ENCODE data around the gene GRM2.
"Not testable (repeated sequence)": the region's sequence is repeated elsewhere in the genome, so short reads cannot be mapped to it uniquely, and the experiment has no call there.

GRM2 gene

DNA sequence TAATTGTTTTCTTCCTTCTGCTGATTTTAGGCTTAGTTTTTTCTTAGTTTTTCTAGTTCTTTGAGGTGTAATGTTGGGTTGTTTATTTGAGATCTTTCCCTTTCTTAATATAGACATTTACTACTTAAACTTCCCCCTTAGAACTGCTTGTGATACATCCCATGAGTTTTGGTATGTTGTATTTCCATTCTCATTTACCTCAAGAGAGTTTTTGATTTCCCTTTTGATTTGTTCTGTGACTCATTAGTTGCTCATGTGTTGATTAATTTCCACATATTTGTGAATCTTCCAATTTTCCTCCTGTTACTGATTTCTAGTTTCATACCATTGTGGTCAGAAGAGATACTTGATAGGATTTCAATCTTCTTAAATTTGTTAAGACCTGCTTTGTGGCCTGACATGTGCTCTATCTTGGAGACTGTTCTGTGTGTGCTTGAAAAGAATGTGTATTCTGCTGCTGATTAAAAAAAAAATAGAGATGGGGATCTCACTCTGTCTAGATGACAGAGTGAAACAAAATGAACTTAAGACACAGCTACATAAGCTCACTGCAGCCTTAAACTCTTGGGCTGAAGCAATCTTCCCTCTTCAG lies 22.3 kb downstream of the GRM2 start:
- DNase-seq, result no peak

DNA sequence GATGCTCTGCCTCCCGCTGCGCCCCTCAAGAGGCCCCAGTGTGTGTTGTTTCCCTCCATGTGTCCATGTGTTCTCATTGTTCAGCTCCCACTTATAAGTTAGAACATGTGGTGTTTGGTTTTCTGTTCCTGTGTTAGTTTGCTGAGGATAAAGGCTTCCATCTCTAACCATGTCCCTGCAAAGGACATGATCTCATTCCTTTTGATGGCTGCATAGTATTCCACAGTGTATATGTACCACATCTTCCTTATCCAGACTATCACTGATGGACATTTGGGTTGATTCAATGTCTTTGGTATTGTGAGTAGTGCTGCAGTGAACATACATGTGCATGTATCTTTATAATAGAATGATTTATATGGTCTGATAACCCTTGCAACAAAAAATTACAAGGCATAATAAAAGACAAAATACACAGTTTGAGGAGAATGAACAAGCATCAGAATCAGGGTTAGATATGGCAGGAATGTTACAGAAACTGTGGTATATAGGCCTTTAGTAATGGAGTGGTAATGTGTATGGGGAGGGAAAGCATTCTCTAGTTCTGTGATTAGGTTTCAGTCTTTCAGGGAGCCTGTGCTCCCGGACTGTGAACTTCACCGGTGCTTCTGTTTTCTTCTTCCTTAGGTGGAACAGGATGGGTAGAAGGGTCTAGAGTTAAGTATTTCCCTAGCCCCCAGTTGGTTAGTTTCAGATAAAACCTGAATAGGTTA lies 27.1 kb downstream of the GRM2 start:
- no peak for DNase-seq

DNA sequence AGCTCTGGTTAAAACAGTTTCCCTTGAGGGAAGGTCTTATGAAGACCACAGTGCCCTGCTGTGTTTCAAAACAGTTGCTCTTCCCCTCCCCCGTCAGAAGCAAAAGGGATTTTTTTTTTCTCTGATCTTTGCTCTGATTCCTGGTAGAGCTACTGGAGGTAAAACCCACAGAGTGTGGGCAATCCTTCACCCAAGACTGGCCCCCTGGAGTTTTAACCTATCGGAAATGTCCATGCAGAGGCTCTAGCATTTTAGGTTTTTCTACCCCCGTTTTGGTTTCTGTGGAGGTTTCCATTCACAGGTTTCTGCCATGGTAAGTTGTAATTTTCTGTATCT lies 27.7 kb downstream of the GRM2 start:
- no peak for DNase-seq

DNA sequence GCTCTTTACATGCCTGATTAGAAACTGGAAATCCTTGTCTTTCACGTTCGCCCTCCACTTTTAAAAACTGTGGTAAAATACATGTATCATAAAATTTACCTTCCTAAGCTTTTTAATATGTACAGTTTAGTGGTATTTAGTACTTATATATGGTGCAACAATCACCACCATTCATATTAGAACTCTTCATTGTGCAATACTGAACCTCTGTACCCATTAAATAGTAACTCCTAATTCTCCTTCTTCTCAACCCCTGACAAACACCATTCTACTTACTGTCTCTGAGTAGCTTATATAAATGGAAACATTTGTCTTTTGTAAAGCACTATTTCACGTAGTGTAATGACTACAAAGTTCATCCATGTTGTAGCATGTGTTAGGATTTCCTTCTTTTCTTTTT lies 28.2 kb downstream of the GRM2 start:
- DNase-seq, result no peak

DNA sequence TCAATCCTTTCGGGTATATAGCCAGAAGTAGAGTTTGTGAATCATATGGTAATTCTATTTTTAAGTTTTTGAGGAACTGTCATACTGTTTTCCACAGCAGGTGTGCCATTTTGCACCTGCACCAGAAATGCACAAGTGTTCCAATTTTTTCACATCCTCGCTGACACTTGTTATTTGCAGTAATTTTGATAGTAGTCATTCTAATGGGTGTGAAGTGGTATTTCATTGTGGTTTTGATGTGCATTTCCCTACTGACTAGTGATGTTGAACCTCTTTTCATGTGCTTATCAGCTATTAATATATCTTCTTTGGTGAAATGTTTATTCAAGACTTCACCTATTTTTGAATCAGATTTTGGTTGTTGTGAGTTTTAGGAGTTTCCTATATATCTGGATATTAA lies 29.1 kb downstream of the GRM2 start:
- DNase-seq, result no peak

DNA sequence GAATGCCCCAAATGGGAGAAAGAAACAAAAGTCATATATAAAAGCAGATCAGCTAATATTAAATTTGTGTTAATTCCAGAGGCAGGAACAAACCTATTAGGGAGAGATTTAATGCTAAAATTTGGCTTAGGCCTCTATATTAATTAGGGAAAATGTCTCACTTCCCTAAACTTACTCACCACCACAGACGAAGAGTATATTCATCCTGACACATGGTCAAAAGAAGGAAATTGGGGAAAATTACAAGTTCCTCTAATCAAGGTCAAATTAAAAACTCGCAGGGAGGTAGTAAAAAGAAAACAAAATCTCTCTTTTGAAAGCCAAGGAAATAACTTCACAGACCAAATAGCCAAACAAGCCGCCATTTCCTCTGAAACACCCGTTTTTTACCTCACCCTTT lies 32.2 kb downstream of the GRM2 start:
- DNase-seq, result no peak

DNA sequence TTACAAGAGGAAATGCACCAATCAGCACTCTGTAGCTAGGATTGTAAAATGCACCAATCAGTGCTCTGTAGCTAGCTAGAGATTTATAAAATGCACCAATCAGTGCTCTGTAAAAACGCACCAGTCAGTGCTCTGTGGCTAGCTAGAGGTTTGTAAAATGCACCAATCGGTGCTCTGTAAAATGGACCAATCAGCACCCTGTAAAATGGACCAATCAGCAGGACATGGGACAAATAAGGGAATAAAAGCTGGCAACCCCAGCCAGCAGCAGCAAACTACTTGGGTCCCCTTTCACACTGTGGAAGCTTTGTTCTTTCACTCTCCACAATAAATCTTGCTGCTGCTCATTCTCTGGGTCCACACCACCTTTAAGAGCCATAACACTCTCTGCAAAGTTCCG lies 35.5 kb downstream of the GRM2 start:
- DNase-seq, result not testable (repeated sequence)

DNA sequence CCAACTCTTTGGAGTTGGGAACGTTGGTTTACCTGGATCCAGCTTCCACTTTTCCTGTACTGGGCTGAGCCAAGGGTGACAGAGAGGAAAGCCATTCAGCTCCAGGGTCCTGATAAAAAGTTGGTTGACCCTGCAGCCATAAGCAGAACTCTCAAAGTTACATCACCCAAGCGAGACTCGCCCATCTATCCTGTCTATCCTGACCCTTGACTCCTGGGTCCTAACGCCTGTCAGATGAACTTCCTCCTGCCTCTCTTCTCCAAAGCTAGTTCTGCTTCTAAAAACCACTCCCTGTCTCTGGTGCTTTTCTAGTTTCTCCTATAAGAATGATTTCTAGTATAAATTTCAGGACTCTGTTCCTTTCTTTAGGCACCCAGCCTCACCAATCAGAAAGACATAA lies 36.1 kb downstream of the GRM2 start:
- not testable (repeated sequence) for DNase-seq

DNA sequence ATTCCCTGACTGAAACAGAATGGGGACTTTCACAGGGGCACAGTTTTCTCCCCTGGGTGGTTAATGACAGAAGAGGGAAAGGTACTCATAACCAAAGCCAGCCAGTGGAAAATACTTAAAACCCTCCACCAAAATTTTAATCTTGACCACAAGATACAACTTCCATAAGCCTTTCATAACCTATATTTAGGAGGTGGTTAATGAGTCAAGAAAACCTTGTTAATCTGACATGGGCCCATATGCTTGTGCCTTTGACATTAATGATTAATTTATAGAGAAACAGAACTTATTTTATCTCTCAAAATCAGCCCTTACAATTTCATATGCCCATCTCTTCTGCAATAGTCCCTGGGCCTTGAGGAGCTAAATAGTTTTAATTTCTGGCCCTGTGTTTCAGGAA lies 41.0 kb downstream of the GRM2 start:
- DNase-seq, result no peak

DNA sequence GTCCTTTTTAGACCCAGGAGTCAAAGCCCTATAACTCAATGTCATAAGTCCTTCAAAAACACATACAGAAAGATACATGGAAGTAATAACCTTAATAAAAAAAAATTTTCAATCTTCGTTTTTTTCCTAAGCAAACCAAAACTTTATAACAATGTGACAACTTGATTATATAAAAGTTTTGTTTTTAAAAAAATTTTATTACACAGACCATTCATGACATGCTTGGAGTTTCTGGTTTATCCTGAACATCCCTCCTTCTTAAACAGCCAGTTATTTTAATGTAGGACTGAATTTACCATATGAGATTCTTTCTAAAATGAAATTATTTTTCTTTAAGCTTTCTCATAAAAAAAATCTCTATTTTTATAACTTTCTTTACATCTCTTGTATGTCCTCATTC lies 41.5 kb downstream of the GRM2 start:
- DNase-seq, result no peak

DNA sequence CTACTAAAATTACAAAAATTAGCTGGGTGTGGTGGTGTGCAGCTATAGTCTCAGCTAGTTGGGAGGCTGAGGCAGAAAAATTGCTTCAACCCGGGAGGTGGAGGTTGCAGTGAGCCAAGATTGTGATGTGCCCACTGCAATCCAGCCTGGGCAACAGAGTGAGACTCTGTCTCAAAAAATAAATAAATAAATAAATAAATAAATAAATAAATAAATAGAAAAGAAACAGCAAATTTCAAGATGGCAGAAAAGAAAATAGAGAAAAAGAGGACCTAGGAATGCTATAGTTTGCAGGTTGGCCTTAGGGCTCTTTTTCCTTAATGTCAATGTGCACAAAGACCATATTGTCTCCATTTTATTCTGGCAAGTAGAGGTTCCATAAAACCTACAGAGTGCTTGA lies 44.0 kb downstream of the GRM2 start:
- DNase-seq, result no peak

DNA sequence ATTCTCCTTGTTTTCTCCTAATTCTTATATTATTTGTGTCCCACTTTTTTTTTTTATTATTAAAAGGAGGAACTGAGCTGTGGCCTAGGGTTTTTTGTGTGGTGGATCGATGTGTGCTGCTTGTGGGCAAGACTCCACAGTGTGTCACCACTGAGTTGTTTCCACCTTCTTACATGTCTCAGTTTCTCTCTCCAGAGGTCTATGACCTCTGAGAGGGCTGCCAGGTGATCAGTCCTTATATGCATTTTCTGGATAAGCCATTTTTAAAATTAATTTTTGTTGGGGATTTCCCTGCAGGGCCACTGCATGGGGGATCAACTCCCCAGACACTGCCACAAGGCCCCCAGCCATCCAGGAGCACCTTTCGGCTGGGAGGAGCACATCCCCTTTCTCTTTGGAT lies 44.4 kb downstream of the GRM2 start:
- no peak for DNase-seq

DNA sequence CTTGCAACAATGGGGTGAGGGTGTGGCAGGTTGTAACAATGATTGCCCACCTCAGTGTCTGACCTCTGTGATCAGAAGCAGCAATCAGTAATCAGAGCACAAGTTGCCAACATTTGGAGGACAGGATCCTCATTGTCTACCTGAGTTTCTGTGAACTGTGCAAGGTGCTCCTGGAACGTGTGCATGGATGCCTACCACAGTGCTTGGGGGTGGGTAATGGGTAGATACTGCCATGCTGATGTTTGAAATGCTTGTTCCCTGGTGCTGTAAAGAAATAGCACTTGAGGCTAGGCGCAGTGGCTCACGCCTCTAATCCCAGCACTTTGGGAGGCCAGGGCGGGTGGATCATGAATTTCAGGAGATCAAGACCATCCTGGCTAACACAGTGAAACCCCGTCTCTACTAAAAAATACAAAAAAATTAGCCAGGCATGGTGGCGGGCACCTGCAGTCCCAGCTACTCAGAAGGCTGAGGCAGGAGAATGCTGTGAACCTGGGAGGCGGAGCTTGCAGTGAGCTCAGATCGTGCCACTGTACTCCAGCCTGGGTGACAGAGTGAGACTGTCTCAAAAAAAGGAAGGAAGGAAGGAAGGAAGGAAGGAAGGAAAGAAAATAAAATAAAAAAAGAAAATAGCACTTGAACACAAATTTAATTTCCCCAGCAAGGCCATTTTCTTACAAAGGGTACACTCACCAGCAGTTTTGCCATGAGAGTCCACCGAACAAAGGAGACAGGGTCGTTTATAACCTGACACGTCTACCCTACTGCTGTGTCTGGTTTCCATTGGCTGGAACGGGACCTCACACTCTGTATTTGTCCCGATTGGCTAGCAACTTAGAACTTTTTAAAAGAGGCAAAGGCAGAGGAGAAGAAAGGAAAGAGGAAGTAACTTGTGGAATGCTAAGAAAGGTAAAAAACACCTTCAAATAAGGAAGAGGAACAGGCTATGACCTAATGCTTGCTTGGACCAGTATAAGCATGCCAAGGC lies 47.2 kb downstream of the GRM2 start:
- not testable (repeated sequence) for DNase-seq

DNA sequence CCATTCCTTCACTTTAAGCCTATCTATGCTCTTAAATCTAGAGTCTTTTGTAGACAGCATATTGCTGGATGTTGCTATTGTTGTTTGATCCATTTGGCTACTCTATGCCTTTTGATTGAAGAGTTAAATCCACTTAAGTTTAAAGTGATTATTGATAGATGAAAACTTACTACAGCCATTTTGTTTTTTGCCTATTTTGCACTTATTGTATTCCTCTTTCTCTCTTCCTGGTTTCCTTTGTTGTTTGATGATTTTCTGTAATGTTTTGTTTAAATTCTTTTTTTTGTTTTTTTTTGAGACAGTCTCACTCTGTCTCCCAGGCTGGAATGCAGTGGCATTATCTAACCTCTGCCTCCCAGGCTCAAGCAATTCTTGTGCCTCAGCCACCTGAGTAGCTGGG lies 52.3 kb downstream of the GRM2 start:
- DNase-seq, result no peak

All from KG1 (cell line).